LHCN-M2 (cell line): ENCODE measurements around the gene IFNA1. TPM values are rescaled to one million over a fixed set of nuclear protein-coding genes. Genes with fewer than 3 reads are reported as not detected.
"Not testable (repeated sequence)": the region's sequence is repeated elsewhere in the genome, so short reads cannot be mapped to it uniquely, and the experiment has no call there.

Source experiments
- DNase-seq: peaks from one replicate; pipeline ENCODE4 v3.0.0-alpha.2; 2012; ENCODE audit warnings: low read depth
- total RNA-seq: library from RNA; depleted of rRNA; stranded (reverse); fragments of >200 nt; gene quantifications from 2 replicates; pipeline ENCODE4 v1.2.3, GENCODE V29; 2014; rRNA removed

Gene IFNA1
- total RNA-seq, 1 experiment from 2014 or later = not detected

- no peak for DNase-seq
These were observed 3.8 kb downstream of the IFNA1 start for GRCh38 chr9:21443849-21444625.

GRCh38 chr9:21449312-21449711 lies 9.1 kb downstream of the IFNA1 start:
- not testable (repeated sequence) for DNase-seq

GRCh38 chr9:21450733-21451394 lies 10.6 kb downstream of the IFNA1 start:
- DNase-seq = no peak

- DNase-seq = no peak
These were observed 12.4 kb downstream of the IFNA1 start for GRCh38 chr9:21452681-21453080.

- DNase-seq = peak; percentile 76
These were observed 13.9 kb downstream of the IFNA1 start for GRCh38 chr9:21454149-21454548.

- DNase-seq = peak; percentile 32
These were observed 15.1 kb downstream of the IFNA1 start for GRCh38 chr9:21455320-21455719.

- DNase-seq = no peak
These were observed 21.1 kb downstream of the IFNA1 start for GRCh38 chr9:21461377-21461776.

- DNase-seq = no peak
These were observed 24.9 kb downstream of the IFNA1 start for GRCh38 chr9:21465138-21465537.

GRCh38 chr9:21465859-21466518 lies 25.8 kb downstream of the IFNA1 start:
- peak; percentile 70 for DNase-seq

- DNase-seq = no peak
These were observed 29.9 kb downstream of the IFNA1 start for GRCh38 chr9:21470126-21470525.

GRCh38 chr9:21473236-21473635 lies 33.0 kb downstream of the IFNA1 start:
- DNase-seq = no peak

GRCh38 chr9:21477466-21477865 lies 37.2 kb downstream of the IFNA1 start:
- no peak for DNase-seq

- no peak for DNase-seq
These were observed 39.0 kb downstream of the IFNA1 start for GRCh38 chr9:21479152-21479702.

GRCh38 chr9:21481470-21482056 lies 41.3 kb downstream of the IFNA1 start:
- DNase-seq = no peak

- no peak for DNase-seq
These were observed 42.0 kb downstream of the IFNA1 start, which contains the start of gene IFNE for GRCh38 chr9:21482213-21482612. TSS of gene IFNE (minus strand) at chr9:21482313. CDS start at chr9:21481694, 619 bp downstream.

Other genes with a start within 250 kb of the IFNA1 start
- not detected in 2 replicates for gene IFNA7, start 238.2 kb upstream of the IFNA1 start, total RNA-seq
- gene IFNA10, start 233.3 kb upstream of the IFNA1 start, total RNA-seq = not detected in 2 replicates
- not detected in 2 replicates for gene IFNA16, start 223.1 kb upstream of the IFNA1 start, total RNA-seq
- not detected in 2 replicates for gene IFNA17, start 212.2 kb upstream of the IFNA1 start, total RNA-seq
- gene IFNA14, start 200.4 kb upstream of the IFNA1 start, total RNA-seq = not detected in 2 replicates
- gene IFNA5, start 135.1 kb upstream of the IFNA1 start, total RNA-seq = not detected in 2 replicates
- 35.5 and 39.4 TPM in 2 replicates for gene KLHL9, start 105.0 kb upstream of the IFNA1 start, total RNA-seq
- not detected in 2 replicates for gene IFNA6, start 89.6 kb upstream of the IFNA1 start, total RNA-seq
- not detected in 2 replicates for gene IFNA13, start 72.4 kb upstream of the IFNA1 start, total RNA-seq
- gene IFNA2, start 55.0 kb upstream of the IFNA1 start, total RNA-seq = not detected in 2 replicates
- gene IFNA8, start 31.3 kb upstream of the IFNA1 start, total RNA-seq = not detected in 2 replicates
- 0.75 and 1.7 TPM in 2 replicates for gene IFNE, start 41.9 kb downstream of the IFNA1 start, total RNA-seq